OCI-LY3 (cell line): ENCODE measurements around the gene PLD4.

ENCODE experiments used
- CTCF ChIP-seq: fragments of 200-600, 300-600 bp; sonication (generic); IDR thresholded peaks from 2 replicates; pipeline ENCODE4 v1.5.1; 2014; ENCODE audit warnings: antibody characterized with exemption, low read length, low read depth
- EZH2phosphoT487 ChIP-seq: fragments of 200-600 bp; shearing (Covaris generic); IDR thresholded peaks from 2 replicates; pipeline ENCODE4 v1.6.1; 2018; ENCODE audit warnings: antibody characterized with exemption, mixed run types, low read depth

DNA sequence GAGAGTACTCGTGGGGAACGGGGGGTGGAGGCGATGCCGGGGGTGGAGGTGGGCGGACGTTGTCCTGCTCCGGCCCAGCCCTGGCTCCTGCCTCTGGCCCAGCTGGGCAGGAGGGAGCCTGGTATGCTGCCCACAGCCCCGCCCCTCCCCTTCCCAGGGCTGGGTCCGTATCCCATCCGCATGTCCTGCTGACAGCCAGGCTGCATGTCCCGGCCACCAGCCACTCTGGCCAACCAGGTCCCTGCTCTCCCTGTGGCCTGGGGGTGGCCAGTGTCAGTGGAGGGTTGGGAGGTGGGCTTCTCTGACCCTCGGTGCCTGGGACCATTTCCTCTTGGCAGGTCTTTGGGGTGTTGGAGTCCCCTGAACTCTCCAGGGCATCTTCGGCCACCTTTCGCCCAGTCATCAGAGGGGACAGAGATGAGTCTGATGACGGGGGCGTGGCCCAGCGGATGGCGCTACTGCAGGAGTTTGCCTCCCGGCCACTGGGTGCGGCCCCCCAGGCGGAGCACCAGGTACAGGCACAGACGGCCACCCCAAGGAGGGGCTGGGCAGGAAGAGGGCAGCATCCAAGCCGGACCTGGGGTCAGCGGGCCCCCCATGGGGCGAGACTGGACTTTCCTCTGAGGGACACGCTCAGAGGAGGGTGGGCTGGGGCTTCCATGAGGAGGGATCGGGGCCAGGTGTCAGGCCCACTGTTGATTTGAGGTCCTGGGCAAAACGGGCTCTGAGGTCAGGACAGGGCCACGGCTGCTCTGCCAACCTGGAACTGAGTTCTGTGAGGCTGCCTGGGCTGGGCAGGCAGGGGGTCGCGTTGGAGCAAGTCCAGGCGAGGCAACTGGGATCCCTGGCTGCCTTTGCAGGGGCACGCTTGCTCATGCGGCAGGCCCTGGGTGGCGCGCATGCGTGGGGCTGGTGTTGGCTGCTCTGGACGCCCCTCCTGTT is 39.4 kb upstream of the PLD4 start:
- TF ChIP-seq CTCF (no peak), EZH2phosphoT487 (no peak)
